Nephron (organoid): ENCODE data around the gene MX2.
"Not testable (repeated sequence)": the region's sequence is repeated elsewhere in the genome, so short reads cannot be mapped to it uniquely, and the experiment has no call there.

Experiments used
- H3K27ac Mint-ChIP-seq, 3 experiments: 2 replicates each; pipeline ENCODE4 v1.8.0; 2020; ENCODE audit warnings: mixed read lengths in 3 of 3, mild to moderate bottlenecking in 2 of 3, moderate library complexity in 1 of 3
- H3K27me3 Mint-ChIP-seq: 2 replicates; pipeline ENCODE4 v1.8.0; 2021; ENCODE audit warnings: low read depth, mild to moderate bottlenecking, moderate library complexity, mixed read lengths
- H3K36me3 Mint-ChIP-seq: 2 replicates; pipeline ENCODE4 v1.8.0; 2020; ENCODE audit warnings: low read depth, mixed read lengths
- H3K4me1 Mint-ChIP-seq: 2 replicates; pipeline ENCODE4 v1.8.0; 2020; ENCODE audit warnings: mixed read lengths
- H3K4me3 Mint-ChIP-seq, 3 experiments: 2 replicates each; pipeline ENCODE4 v1.8.0; 2020; ENCODE audit warnings: mild to moderate bottlenecking in 3 of 3, mixed read lengths in 3 of 3, moderate library complexity in 2 of 3
- H3K9me3 Mint-ChIP-seq: 2 replicates; pipeline ENCODE4 v1.8.0; 2020; ENCODE audit warnings: mixed read lengths
- TF ChIP-seq, protein P1 (sequence below), 3 experiments: fragments of 200-600 bp; sonication (generic); IDR thresholded peaks; one replicate each; pipeline ENCODE4 v1.5.0; 2021; ENCODE audit warnings: antibody characterized with exemption in 3 of 3; ENCODE audit not compliant: unreplicated experiment in 3 of 3

MX2 gene

DNA sequence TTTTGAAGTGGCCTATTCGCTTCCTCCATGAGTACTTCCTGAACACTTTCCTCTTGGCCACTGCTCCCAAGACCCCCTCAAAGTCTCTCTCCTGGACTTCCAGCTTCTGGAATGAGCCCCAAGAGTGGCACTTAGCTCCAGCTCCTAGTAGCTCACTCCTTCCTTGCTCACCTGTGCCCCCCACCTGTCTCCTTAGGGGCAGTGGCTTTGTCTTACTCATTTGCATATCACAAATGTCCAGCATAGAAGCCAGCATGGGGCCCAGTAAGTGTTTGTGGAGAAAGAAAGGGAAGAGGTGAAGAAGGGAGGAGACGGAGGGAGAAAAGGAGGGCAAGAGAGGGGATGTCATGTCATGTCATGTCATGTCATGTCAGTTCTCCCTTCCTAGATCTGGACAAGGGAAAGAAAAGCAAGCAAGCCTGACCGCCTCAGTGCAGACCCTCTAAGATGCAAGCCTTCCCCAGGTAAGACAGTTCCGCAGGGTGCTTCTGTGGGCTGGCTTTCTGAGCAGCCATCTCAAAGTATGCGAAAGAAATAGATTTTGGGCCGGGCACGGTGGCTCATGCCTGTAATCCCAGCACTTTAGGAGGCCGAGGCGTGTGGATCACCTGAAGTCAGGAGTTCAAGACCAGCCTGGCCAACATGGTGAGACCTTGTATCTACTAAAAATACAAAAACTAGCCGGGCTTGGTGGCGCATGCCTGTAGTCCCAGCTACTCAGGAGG, 57.3 kb downstream of the MX2 start:
- H3K27ac Mint-ChIP-seq: peak overlapping the region; percentile 40 to 70 (median 43)
- TF ChIP-seq, protein P1, sequence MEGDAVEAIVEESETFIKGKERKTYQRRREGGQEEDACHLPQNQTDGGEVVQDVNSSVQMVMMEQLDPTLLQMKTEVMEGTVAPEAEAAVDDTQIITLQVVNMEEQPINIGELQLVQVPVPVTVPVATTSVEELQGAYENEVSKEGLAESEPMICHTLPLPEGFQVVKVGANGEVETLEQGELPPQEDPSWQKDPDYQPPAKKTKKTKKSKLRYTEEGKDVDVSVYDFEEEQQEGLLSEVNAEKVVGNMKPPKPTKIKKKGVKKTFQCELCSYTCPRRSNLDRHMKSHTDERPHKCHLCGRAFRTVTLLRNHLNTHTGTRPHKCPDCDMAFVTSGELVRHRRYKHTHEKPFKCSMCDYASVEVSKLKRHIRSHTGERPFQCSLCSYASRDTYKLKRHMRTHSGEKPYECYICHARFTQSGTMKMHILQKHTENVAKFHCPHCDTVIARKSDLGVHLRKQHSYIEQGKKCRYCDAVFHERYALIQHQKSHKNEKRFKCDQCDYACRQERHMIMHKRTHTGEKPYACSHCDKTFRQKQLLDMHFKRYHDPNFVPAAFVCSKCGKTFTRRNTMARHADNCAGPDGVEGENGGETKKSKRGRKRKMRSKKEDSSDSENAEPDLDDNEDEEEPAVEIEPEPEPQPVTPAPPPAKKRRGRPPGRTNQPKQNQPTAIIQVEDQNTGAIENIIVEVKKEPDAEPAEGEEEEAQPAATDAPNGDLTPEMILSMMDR (IDR thresholded peaks at IDR 0.05; ENCODE audit: unreplicated experiment in 3 of 3): no peak

DNA sequence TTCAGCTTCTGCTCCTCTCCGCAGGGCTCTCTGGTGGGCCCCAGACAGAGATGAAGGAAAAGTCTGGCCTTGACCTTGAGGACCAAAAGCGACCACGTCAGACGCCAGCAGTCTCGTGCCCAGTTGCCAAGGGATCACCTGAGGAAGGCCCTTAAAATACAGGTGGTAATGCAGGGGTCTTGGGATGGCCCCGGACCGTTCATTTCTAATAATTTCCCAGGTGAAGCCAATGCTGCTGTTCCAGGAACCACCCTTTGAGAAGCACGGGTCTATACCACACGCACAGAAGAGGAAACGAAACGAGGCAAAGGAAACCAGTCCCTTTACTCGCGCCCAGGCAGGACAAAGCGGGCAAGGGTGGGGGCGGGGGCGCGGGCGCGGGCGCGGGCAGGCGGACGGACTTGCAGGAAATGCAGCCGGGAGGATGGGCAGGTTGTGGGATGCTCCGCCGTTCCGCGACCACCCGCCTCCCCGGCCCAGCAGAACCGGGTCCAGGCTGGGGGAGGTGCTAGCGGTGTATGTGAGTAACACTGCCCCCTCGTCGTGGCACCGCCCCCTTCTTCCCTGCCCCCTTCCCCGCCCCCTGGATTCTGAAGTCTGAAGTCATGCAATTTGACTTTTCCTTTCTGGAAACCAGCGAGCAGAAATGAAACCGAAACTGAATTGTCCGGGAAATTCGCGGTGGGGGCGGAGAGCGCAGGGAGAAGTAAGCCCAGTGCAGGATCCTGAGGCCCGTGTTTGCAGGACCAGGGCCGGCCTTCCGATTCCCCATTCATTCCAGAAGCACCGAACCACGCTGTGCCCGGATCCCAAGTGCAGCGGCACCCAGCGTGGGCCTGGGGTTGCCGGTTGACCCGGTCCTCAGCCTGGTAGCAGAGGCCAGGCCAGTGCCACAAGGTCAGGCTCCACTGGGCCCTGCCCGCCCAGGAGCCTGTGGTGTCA, 58.4 kb downstream of the MX2 start:
- Mint-ChIP-seq H3K4me3 (peak overlapping the region; percentile 91 to 92 (median 92)), H3K9me3 (peaks cover 10% of the 10 kb centered on the region), H3K27me3 (peaks cover 9% of the 10 kb centered on the region), H3K36me3 (no peaks in the 10 kb centered on the region), H3K27ac (peak overlapping the region; percentile 89 to 97 (median 90)), H3K4me1 (peaks cover 9% of the 10 kb centered on the region)
- TF ChIP-seq, protein P1 (IDR thresholded peaks at IDR 0.05; ENCODE audit: unreplicated experiment in 3 of 3): no peak

More for the DNA sequence above, 57.3 kb downstream of the MX2 start:
- H3K36me3 Mint-ChIP-seq: no peaks in the 10 kb centered on the region
- H3K4me1 Mint-ChIP-seq: peaks cover 9% of the 10 kb centered on the region
- no peaks in the 10 kb centered on the region for H3K27me3 Mint-ChIP-seq
- peaks cover 15% of the 10 kb centered on the region for H3K9me3 Mint-ChIP-seq
- H3K4me3 Mint-ChIP-seq: peak overlapping the region; percentile 91 to 92 (median 92)

DNA sequence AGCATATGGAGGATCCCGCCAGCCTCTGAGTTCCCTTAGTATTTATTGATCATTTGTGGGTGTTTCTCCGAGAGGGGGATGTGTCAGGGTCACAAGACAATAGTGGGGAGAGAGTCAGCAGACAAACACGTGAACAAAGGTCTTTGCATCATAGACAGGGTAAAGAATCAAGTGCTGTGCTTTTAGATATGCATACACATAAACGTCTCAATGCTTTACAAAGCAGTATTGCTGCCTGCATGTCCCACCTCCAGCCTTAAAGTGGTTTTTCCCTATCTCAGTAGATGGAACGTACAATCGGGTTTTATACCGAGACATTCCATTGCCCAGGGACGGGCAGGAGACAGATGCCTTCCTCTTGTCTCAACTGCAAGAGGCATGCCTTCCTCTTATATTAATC, 59.2 kb downstream of the MX2 start:
- H3K36me3 Mint-ChIP-seq, H3K9me3 Mint-ChIP-seq, H3K4me1 Mint-ChIP-seq: not testable (repeated sequence)
- Mint-ChIP-seq H3K27ac (peak overlapping the region; percentile 89 to 97 (median 90)), H3K4me3 (peak overlapping the region; percentile 91 to 92 (median 92)), H3K27me3 (peaks cover 17% of the 10 kb centered on the region)

GRCh38 chr21:41422546-41423304, 60.9 kb downstream of the MX2 start:
- Mint-ChIP-seq H3K27me3 (peaks cover 34% of the 10 kb centered on the region), H3K27ac (no peak overlapping the region), H3K4me3 (no peak overlapping the region), H3K36me3 (no peaks in the 10 kb centered on the region), H3K9me3 (no peaks in the 10 kb centered on the region), H3K4me1 (peaks cover 9% of the 10 kb centered on the region)
- TF ChIP-seq, protein P1 (IDR thresholded peaks at IDR 0.05; ENCODE audit: unreplicated experiment in 3 of 3): no peak

- peak overlapping the region in 1 of 3 experiments; percentile 77 for H3K27ac Mint-ChIP-seq
Observed at GRCh38 chr21:41423305-41423636, 61.4 kb downstream of the MX2 start.

GRCh38 chr21:41425588-41425953, 63.7 kb downstream of the MX2 start:
- Mint-ChIP-seq H3K4me1 (peaks cover 8% of the 10 kb centered on the region), H3K36me3 (no peaks in the 10 kb centered on the region), H3K4me3 (peak overlapping the region; percentile 72 to 74 (median 73)), H3K27ac (no peak overlapping the region), H3K9me3 (peaks cover 2% of the 10 kb centered on the region), H3K27me3 (peaks cover 51% of the 10 kb centered on the region)
- TF ChIP-seq, protein P1 (IDR thresholded peaks at IDR 0.05; ENCODE audit: unreplicated experiment in 3 of 3): no peak

More at GRCh38 chr21:41423305-41423636, 61.4 kb downstream of the MX2 start:
- not testable (repeated sequence) for H3K4me1 Mint-ChIP-seq, H3K9me3 Mint-ChIP-seq, H3K36me3 Mint-ChIP-seq
- Mint-ChIP-seq H3K4me3 (peak overlapping the region in 2 of 3 experiments; percentile 61 to 68), H3K27me3 (peaks cover 39% of the 10 kb centered on the region)
